NCI-H187 treated with DMSO at 0.1 percent for 48 hours (cell line): ENCODE data around the gene PLXND1.

Source experiments
- DNase-seq: peaks from one replicate; lab custom pipeline; 2025; lab: John Stamatoyannopoulos, UW

The PLXND1 gene

DNA sequence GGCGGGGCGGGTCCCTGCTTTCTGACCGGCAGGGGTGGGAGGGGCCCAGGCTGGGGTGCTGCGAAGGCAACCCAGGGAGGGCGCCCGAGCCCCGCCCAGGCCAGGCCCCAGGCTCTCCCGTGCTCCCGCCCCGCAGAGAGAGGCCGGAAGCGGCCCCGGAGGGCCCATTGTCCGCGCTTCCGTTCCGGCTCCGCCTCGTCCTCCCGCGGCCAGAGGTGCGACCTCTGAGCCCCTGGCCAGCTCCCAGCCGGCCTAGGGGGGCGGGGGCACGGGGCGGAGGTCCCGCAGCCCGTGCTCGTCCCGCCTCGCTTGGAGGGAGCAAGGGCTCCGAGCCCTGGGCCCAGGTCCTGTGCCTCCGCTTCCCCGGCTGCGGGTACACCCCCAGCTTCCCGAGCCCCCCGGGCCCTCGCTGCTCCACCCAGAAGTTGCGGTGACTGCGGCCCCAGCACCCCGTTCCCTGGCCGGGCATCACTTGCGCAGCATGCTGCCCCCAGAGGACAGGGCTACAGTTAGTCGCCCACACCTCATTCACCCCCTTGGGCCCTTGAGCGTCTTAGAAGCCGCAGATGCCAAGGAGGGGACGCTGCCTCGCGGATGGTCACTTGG lies 20.4 kb upstream of the PLXND1 start:
- no peak for DNase-seq

DNA sequence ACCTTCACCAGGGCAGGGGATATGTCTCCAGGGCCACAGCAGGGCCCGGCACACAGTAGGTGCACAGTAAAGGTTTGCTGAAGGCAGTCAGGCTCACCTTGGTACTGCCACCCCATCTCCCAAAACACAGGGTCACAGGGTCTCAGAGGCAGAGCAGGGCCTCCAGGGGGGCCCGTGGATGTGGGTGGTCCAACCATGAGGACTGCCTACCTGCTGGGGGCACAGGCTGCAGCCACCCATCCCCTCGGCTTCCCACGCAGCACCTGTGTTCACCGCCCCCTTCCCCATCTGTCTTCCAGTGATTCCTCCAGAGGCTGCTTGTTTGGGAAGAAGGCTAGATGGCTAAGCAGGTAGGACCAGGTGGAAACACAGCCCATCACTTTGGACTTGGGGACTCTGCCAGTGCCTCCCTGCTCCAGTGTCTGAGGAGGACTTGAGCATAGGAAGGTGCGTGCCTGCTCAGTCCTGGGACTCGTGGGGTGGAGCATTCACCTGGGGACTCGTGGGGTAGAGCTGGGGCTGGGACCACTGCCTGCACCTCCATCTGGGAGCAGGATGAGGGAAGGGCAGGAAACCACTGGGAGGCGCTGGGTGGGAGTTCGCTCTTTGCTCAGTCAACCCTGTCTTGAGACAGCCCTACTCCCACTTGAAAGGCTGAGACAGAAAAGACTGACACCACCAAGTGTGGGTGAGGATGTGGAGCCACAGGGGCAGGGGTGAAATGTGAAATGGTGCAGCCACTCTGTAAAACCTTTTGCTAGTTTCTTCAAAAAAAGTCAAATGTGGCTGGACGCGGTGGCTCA lies 18.8 kb upstream of the PLXND1 start:
- no peak for DNase-seq

DNA sequence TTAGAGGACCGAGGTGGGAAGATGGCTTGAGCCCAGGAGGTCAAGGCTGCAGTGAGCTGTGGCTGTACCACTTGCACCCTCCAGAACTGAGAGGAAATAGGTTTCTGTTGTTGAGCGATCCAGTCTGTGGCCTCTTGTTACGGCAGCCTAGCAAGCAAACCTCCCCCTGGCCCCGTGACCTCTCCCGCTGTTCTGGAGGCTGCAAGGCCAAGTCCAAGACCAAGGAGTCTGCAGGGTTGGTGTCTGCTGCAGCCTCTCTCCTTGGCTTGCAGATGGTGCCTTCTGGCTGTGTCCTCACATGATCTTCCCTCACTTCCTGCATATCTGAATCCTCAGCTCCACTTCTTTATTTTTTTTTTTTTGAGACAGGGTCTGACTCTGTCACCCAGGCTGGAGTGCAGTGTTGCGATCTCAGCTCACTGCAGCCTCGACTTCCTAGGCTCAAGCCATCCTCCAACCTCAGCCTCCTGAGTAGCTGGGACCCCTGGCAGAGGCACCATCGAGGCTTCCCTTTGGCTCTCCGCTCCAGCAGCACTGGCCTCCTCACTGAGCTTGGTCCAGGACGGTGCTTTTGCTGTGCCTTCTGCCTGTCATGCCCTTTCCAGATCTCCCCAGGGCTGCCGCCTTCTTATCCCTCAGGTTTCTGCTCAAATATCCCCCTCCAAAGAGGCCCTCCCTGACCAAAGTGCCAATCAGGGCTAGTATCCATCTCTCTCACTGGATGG lies 18.0 kb upstream of the PLXND1 start:
- DNase-seq: no peak

DNA sequence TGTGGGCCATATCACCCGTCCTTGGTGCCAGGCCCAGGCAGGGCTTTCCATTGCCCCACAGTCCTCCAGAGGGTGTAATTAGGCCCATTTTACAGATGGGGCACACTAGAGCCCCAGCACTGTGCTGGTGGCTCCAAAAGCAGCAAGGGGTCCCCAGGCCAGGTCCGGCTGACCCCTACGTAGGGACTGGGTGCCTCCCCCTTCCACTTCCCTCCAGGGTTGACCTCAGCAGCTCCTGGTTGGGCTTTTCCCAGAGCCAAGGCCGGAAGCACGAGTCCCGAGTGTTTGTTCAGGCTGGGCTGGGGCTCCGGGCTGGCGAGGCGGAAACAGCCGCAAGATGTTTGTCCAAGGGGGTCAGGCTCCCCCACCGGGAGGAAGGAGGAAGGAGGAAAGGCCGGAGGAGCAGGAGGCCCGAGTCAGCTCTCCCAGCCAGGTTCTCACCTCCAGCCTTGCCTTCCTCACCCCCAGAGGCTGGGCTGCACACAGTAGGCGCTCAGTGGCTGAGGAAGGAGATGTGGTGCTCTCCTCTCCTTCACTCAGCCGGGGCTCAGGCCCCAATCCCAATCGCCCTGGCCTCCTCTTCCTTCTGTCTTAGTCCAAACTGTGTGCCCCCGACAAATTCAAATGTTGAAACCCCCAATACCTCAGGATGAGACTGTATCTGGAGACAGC lies 17.1 kb upstream of the PLXND1 start:
- DNase-seq: no peak

DNA sequence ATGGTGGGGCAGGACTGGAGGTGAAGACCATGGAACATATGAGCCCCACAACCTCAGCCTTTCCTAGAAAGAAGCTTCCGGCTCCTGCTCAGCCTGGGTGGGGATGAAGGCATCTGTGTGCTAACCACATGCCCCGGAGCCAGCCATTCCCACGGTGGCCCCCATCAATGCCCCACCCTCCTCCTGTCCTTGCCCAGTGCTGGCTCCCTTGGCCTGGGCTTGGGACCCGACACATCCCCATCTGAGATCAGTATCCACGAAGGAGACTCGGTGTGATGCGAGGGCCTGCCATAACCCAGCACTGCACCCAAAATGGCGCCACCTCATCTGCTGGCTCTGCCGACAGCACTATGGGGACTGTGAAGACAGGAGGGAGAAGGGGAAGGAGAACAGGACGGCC lies 16.5 kb upstream of the PLXND1 start:
- no peak for DNase-seq

DNA sequence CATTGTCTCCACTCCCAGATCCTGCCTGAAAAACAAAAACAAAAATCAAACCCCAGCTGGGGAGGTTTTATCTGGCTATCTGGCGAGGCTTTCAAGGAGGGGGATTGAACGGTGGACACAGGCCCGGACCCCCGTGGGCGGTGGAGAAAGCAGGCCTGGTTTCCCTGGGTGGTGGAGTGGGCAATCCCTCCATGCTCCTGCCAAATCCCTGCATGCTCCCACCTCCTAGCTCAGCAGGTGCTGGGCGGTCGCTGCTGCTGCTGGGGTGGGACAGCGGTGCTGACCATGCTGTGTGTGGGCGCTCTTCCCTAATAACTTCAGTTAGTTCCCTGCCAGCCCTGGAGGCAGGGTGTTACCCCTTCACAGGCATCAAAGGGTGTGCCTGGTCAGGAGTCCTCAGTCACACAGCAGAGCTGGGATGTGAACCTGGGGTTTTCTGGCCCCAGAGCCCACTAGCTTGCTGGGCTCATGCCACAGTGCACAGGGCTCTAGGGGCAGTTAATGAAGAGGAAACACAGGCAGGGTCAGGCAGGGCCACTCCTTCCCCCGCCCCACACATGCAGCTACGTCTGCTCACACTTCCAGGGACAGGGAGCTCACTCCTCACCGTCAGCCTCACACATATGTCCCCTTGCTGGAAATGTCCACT lies 15.9 kb upstream of the PLXND1 start:
- no peak for DNase-seq

DNA sequence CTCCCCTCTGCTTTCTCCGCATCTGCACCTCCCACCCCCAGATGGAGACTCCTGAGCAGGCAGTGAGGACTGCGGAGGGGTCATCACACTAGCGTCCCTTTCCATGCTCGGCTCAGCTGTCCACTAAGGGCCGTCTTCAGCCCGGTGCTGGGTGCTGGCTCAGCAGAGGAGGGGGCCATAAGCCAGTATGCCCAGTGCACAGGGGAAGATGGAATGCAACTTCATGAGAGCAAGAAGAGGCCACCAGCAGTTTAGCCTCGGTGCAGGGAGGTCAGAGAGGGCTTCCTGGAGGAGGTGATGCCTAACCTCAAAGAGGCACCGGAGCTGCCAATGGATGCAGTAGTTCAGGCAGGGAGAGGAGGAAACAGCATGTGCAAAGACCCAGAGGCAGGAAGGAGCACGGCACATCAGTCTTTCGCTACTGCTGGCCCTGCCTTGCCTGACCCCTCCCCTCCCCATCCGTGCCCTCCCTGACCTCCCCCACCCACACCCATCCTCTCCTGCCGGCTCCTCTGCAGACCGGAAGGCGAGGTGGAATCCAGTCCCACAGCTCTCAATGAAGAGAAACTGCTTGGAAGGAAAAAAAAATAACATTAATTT lies 15.2 kb upstream of the PLXND1 start:
- DNase-seq: no peak

DNA sequence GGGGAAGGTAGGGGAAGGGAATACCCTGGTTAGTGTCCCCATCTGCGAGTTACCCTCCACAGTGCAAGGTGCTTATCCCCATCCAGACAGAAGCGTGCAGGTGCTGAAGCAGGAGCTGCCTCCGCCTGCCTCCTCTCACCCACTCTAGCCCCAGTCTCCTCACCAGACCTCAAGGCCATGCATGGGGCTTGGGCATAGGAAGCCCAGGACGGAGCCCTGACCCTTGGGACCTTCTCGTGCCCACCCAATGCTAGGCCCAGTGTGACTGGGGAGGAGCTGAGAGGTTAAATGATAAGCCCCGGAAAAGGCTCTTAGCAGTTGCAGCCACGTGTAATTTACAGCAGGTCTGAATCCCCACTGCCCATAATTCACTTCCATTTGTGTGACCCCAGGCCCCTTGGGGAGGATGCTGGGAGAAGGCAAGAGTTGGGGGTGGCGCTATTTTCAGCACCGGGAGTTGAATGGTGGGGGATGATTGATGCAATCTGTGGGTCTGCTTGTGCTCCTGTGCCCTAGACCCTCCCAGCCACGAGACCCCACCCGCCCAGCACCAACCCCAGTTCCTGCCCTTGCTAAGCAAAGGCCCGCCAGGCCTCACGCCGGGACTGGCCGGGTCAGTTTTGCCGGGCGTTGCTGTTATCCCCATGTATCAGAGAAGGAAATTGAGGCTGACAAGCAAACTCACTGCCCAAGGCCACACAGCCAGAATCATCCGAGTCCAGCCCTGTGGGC lies 14.5 kb upstream of the PLXND1 start:
- DNase-seq: no peak

DNA sequence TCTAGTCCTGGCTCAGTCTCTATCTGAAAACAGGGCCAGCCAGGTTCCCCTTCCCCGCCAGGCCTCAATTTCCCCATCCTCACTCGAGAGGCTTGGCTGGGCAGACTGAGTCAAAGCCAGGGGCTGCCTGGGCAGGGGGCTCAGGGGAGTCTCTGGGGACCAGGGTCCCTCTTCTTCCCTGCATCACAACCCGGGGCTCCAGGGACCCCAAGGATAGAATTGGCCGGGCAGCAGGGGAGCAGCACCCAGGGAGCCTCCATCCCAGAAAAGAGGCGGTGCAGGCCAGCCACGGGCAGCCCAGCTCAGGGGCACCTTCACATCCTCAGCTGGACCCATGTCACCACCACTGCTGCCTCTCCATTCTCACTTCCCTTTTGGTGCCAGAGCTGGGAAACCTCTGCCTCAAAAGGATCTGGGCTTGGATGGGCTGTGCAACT lies 13.3 kb upstream of the PLXND1 start:
- no peak for DNase-seq

DNA sequence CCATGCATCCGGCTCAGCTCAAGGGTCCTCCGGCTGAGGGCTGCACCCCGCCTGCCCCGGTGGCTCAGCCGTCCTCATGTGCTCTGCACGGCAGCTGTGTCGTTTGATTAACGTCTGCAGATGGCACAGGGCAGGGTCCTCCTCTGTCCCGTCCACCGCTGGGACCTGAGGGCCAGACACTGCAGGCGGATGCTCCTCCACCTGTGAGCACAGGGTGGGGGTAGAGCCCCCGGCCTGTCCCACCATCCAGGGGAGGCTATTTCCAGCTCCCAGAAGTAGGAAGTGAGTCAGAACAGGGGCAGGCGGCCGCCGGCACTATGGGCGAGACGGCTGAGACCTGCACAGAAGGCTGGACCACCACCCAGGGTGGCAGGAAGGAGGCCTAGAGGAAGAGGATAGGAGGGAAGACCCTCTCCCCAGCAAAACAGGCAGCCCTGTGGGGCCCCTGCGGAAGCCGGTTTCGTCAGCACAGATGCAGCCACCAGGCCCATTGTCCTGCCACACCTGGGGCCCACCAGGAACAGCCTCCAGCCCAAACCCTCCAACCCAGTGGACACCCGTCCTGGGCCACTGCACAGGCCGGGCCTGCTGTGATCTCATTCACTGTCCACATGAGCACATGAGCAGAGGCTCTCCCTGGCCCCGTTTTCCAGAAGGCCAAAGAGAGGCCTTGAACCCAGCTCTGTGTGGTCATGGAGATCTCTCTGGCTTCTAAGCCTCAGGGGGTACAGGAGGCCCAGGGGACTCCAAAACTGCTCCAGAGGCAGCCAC lies 12.6 kb upstream of the PLXND1 start:
- no peak for DNase-seq

DNA sequence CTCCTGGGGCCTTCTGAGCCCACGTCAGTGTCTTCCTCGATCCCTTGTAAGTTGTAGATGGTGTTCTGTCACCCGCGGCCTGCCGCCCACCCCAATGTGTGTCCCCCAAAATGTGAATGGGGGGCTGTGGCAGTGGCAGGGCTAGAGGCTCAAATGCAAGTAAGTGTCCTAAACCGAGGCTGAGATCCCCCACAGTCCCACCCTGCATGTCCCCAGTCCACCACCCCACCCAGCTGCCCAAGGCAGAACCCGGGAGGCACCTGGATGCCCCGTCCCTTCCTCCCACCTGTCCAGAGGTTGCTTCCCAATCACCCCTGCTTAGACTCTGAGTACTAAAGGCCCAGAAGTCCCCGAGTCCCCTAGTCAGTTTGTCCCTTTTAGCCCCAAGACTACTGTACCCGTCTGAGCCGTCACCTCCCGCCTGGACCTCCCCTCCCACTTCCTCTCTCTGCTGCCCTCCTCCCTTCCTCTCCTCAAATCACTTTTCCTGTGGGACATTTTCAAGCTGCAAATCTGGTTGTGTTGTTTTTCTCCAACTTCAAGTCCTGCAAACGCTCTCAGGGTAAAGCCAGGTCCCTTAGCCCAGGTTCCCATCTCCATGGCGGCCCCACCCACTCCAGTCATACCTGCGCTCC lies 11.8 kb upstream of the PLXND1 start:
- DNase-seq: no peak

DNA sequence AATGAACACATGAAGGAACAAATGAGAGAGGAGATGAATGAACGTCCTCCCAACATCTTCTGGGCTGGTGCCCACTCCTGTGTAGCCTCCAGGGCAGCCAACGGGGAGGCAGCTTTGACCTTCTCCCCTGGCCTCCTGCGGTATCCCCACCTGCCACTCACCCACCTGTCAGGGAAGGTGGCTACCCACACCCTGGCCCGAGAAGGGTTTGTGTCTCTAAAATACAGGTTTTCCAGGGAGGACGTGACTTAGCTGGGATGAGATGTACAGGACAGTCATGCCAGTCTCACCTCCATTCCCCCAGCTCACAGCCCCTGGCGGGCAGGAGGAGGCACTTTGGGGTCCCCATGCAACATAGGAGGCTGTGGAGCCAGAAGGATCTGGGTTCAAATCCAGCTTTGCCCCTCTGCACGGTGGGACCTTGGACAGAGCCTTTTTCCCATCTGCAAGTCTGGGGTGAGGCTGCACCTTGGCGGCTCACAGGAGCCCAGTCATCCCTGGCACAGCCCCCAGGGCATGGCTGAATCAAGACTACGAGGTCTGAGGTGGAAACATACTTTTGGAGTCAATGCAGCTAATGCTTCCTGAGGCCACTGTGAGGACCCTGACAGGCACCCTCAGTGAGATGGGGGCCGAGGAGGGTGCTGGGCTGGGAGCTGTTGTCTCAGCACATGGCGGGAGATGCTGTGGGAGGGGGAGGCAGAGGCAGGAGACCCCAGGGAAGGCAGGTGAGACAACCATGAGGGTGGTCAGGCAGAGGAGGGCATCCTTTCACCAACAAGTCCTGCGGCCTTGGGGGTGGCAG lies 11.1 kb upstream of the PLXND1 start:
- DNase-seq: no peak

DNA sequence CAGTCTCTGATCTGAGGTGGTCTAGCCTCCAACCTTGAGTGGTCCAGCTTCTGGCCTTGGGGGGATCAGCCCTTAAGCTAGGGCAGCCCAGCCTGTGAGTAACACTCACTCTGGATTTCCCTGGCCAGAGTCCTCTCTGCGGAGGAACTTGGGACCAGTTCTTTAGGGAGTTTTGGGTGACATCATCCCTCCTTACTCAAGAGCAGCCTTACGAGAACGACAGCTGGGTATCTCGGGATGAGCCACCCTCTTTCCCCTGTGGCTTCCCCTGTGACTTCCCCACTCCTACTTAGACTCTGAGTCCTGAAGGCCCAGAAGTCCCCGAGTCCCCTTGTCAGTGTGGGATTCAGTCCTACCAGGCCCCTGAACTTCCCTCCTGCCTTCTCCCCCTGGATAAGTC lies 10.2 kb upstream of the PLXND1 start:
- DNase-seq: no peak

DNA sequence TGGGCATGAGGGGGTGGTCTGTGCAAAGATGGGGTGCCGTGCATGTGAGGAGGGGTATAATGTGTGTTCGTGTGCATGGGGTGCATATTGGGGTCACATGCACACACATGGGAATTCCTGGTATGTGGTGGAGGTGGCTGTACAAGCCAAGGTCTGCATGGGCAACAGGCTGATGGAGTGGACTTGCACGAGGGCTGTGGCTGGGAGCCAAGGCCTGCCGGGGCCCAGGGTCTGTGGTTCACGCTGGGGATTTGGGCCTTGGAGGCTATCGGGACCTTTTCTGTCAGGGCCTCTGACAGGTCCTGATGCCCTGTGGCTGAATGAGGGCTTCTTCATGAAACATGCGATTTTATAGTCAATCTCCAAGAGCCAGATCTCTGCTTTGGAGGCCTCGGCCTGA lies 9.8 kb upstream of the PLXND1 start:
- no peak for DNase-seq

DNA sequence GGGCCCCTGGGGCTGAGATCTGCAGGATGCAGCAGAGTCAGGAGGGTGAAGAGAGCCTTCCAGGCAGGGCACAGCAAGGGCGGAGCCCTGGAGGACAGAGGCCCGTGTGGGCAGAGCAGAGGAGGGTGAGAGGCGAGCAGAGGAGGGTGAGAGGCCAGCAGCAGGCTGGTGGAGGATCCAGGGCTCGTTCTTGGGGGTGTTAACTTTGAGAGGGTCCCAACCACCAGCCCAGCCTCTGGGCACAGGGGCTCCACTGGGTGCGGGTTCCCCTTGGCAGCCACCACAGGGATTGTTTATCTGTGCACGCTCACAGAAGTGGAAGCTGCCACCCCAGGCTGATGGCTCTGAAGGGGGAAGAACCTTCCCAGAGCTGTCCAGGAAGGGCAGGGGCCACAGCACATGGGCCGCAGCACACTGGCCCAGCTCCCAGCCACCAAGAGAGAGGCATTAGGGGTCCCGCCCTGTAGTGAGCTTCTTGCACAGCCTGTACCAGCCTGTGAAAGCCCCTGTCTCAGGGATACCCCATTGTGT lies 9.3 kb upstream of the PLXND1 start:
- no peak for DNase-seq

DNA sequence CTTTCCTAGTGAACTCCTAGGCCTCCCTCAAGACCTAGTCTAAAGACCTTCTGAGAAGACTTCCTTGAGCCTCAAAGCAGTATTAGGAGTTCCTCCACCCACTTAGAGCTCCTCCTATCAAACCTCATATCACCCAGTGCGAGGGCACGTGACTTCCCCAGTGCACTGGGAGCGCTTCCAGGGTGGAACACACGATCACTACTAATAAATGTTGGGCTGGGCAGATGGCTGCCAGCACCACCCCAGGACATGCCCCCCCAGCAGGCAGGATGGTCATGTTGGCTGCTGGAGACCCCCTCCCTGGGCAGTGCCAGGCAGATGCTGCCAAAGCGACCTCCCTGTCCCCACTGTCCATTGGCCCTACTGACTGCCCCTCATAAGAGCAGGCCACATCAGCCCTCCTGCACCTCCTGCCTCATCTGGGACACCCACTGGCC lies 8.5 kb upstream of the PLXND1 start:
- DNase-seq: no peak

DNA sequence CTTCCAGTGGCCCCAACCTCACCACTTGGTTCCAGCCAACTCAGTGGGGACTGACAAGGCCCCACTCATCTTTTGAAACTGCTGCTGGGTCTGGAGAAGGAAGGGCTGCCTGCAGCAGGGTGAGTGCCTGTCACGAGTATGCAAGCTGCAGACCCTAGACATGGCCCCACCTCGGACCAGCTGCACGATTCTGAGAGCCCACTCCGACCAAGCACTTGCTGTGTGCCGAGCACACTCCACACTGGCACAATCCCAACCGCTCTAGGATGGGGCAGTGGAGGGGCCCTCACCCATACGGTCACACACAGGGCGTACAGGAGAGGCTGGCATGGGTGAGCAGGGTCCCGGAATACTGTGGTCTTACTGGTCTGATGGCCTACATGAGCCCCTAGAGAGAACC lies 8.0 kb upstream of the PLXND1 start:
- DNase-seq: no peak

DNA sequence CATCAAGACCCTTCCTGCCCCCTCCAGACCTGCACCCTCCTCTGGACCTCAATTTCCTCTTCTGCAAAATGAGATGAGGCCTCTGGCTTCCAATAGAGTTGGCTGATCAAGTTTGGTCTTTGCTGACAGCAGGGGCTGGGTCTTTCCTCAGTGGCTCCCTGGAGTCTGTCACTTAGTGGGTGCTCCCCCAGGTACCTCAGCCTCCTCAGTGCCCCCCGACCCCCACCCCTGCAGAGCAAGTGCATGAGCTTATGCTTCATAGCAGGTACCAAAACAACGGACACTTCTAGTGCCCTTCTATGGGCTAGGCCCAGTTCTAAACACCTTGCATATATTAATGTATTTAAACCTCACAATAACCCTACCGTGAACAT lies 6.9 kb upstream of the PLXND1 start:
- DNase-seq: no peak
